Measurements from ENCODE around the gene MTHFSD. TPM values are rescaled to one million over a fixed set of nuclear protein-coding genes. Genes with fewer than 3 reads are reported as not detected.

MTHFSD gene
- total RNA-seq, 1 donor from 2014 or later: 14.1 TPM

GRCh38 chr16:86573215-86573614, 18.2 kb upstream of the MTHFSD start:
- no peaks in the 10 kb centered on the region for H3K27me3 Mint-ChIP-seq (ENCODE audit: unreplicated experiment)

GRCh38 chr16:86572606-86573005, 17.6 kb upstream of the MTHFSD start:
- no peak for TF ChIP-seq CTCF (IDR thresholded peaks at IDR 0.05)
- peak overlapping the region; percentile 100 for H3K27ac Mint-ChIP-seq (ENCODE audit: unreplicated experiment)
- no peak for DNase-seq (ENCODE audit: extremely low spot score, unreplicated experiment)
- no peaks in the 10 kb centered on the region for H3K27me3 Mint-ChIP-seq (ENCODE audit: unreplicated experiment)
- H3K4me3 Mint-ChIP-seq (ENCODE audit: unreplicated experiment): peak overlapping the region; percentile 93
- H3K36me3 Mint-ChIP-seq (ENCODE audit: unreplicated experiment): peaks cover 48% of the 10 kb centered on the region
- H3K4me1 Mint-ChIP-seq (ENCODE audit: unreplicated experiment): peaks cover 63% of the 10 kb centered on the region
- H3K9me3 Mint-ChIP-seq (ENCODE audit: unreplicated experiment): no peaks in the 10 kb centered on the region

More at GRCh38 chr16:86573215-86573614, 18.2 kb upstream of the MTHFSD start:
- H3K27ac Mint-ChIP-seq (ENCODE audit: unreplicated experiment): peak overlapping the region; percentile 100
- H3K9me3 Mint-ChIP-seq (ENCODE audit: unreplicated experiment): no peaks in the 10 kb centered on the region
- no peak for TF ChIP-seq CTCF (IDR thresholded peaks at IDR 0.05)
- DNase-seq (ENCODE audit: extremely low spot score, unreplicated experiment): no peak
- H3K36me3 Mint-ChIP-seq (ENCODE audit: unreplicated experiment): peaks cover 47% of the 10 kb centered on the region
- H3K4me1 Mint-ChIP-seq (ENCODE audit: unreplicated experiment): peaks cover 69% of the 10 kb centered on the region
- peak overlapping the region; percentile 93 for H3K4me3 Mint-ChIP-seq (ENCODE audit: unreplicated experiment)

- no peaks in the 10 kb centered on the region for H3K9me3 Mint-ChIP-seq (ENCODE audit: unreplicated experiment)
- peak overlapping the region; percentile 100 for H3K27ac Mint-ChIP-seq (ENCODE audit: unreplicated experiment)
- H3K27me3 Mint-ChIP-seq (ENCODE audit: unreplicated experiment): no peaks in the 10 kb centered on the region
- no peak for TF ChIP-seq CTCF (IDR thresholded peaks at IDR 0.05)
- no peak for DNase-seq (ENCODE audit: extremely low spot score, unreplicated experiment)
- peaks cover 50% of the 10 kb centered on the region for H3K36me3 Mint-ChIP-seq (ENCODE audit: unreplicated experiment)
- peaks cover 58% of the 10 kb centered on the region for H3K4me1 Mint-ChIP-seq (ENCODE audit: unreplicated experiment)
- peak overlapping the region; percentile 93 for H3K4me3 Mint-ChIP-seq (ENCODE audit: unreplicated experiment)
Measured at GRCh38 chr16:86572041-86572521, 17.0 kb upstream of the MTHFSD start.

GRCh38 chr16:86571530-86571915, 16.5 kb upstream of the MTHFSD start:
- DNase-seq (ENCODE audit: extremely low spot score, unreplicated experiment): no peak
- H3K36me3 Mint-ChIP-seq (ENCODE audit: unreplicated experiment): peaks cover 50% of the 10 kb centered on the region

More at GRCh38 chr16:86571530-86571915, 16.5 kb upstream of the MTHFSD start:
- H3K9me3 Mint-ChIP-seq (ENCODE audit: unreplicated experiment): no peaks in the 10 kb centered on the region
- no peaks in the 10 kb centered on the region for H3K27me3 Mint-ChIP-seq (ENCODE audit: unreplicated experiment)
- peak overlapping the region; percentile 93 for H3K4me3 Mint-ChIP-seq (ENCODE audit: unreplicated experiment)
- H3K27ac Mint-ChIP-seq (ENCODE audit: unreplicated experiment): peak overlapping the region; percentile 100
- no peak for TF ChIP-seq CTCF (IDR thresholded peaks at IDR 0.05)
- peaks cover 55% of the 10 kb centered on the region for H3K4me1 Mint-ChIP-seq (ENCODE audit: unreplicated experiment)
